ENCODE data around the gene SLC22A17.

Gene SLC22A17

GRCh38 chr14:23307687-23308644 lies 44.7 kb downstream of the SLC22A17 start:
- DNase-seq (ENCODE audit: low spot score) = no peak

- no peak for DNase-seq (ENCODE audit: low spot score)
Observed at GRCh38 chr14:23307146-23307530, 45.5 kb downstream of the SLC22A17 start.

DNA sequence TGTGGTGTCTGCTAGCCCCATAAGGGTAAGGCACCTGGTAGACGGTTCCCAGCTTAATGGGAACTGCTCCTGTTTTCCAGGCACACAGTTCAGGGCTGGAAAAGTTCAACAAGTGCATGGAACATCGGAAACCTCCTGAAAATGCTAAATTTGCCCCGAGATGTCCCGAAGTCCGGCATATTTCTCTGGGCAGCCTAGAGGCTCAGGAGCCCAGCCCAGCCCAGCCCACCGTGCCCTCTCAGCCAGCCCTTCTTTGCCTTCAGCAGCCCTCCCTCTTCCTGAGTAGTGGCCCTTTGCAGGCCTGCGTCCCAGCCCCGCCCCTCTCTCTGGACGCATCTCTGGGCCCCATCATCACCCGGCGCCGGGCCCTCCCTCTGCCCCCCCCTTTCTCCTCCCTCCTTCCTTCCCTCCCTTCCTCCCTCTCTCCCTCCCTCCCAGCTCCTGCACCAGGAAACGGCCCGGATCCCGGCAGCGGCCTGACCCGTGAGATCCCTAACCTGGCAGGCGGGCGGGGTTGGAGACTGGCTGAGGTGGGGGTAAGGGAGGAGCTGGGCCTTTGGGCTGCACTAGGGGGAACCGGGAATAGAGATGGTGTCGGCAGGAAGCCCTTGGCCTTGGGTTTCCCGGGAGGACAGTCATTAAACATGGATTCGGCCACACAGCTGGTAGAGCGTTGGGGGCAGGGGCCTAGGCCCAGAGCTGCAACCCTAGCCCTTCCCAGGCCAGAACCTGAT lies 46.1 kb downstream of the SLC22A17 start, which contains the start of gene BCL2L2:
Gene BCL2L2, plus strand, starts transcription at position 422 of the 734 bp plus-strand sequence. CDS start 935 bp downstream, outside the sequence.
- DNase-seq (ENCODE audit: low spot score) = peak; percentile 83

DNA sequence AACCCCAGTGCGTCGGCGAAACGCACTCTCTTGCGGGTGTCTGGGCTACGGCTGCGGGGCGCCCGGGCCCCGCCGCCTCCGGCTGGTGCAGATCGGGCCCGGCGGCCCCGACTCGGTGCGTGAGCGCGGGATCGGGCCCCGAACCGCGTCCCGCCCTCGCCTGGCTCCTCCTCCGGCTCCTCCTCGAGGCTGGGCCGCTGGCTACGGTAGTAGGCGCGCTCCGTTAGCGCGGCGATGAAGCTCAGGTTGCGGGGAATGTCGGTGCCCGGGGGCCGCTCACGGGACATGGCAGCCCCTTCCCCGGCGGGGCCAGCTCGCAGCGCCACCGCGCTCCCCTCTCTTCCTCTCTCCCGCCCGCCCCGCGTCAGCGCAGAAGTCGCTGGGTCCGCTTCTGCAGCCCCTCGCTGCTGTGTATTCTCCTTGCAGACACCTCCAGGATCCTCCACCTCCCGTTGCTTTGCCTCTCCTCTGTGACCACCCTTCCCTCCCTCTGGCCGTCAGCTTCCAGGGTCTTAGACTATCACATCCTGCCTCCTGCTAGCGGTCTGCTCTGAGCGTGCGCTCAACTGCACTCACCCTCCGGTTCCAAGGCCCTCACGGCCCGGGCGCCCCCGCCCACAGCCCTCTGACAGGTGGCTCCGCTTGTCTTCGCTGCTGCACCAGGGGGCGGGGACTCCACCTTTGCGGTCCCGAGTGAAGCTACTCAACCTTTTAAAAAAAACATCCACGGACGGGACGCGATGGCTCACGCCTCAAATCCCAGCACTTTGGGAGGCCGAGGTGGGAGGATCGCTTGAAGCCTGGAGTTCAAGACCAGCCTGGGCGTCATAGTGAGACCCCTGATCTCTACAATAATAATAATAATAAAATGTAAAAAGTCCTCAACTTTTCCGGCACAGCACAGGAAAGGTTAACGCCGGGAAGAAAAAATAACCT lies 50.1 kb downstream of the SLC22A17 start, which contains the start of gene PPP1R3E:
Gene PPP1R3E, minus strand, starts transcription at position 570 of the 936 bp plus-strand sequence. Its CDS starts 283 bp downstream, at position 287.
- peak; percentile 31 for DNase-seq (ENCODE audit: low spot score)

GRCh38 chr14:23301969-23302289 lies 50.8 kb downstream of the SLC22A17 start:
- DNase-seq (ENCODE audit: low spot score) = no peak

GRCh38 chr14:23301288-23301968 lies 51.3 kb downstream of the SLC22A17 start:
- DNase-seq (ENCODE audit: low spot score) = peak; percentile 97

DNA sequence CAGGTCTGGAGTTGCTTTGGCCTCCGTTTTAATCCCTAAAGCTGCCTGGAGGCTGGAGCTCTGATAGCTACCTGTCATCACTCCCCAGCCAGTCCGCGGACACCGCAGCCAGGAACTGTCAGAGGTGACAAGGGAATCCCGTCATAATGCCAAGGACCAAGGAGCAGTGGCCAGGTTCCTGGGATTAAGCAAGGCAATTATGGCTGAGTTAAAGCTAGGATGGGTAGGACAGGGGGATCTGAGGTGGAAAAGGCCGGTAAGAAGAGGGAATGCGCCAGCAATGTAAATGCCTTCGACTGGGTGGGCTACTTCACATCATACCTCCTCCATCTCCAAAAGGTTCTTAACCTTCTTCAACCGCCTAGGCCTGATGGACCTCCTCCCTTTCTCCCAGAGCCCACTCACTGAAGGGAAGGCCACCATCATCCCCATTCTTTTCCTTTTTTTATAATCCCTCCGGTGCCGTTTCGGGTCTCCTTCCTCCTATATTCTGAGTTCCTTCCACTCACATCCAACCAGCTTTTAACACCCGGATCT lies 51.9 kb downstream of the SLC22A17 start:
- DNase-seq (ENCODE audit: low spot score) = no peak

DNA sequence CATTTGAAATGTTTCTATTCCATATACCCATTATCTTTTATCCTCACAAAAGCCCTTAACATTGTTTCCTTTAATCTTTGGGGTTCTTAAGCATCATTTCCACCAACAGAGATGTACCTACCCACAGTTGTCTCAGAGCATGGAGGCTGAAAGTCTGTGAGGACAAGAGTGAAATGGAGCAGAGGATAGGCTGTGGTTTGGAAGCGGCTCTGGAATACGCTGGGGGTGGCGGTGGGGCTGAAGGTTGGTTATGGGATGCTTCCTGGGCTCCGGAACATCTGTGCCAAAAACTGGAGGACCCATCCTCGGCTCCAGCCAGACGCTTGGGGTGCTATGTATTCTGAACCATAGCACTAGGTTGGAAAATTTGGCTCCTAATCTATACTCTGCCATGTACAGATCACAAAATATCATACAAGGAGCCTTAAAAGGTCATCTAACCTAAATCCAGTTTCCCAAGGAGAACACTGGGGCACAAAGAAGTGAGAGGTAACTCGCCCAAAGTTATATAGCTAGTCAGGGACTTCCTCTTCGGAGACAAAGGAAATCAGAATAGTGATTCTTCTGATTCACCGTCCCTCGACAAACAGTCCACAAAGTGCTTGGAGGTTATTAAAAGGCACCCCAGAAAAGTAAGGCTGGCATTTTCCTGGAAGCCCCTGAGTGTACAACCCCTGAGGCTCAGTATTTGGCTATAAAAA lies 52.6 kb downstream of the SLC22A17 start:
- no peak for DNase-seq (ENCODE audit: low spot score)

DNA sequence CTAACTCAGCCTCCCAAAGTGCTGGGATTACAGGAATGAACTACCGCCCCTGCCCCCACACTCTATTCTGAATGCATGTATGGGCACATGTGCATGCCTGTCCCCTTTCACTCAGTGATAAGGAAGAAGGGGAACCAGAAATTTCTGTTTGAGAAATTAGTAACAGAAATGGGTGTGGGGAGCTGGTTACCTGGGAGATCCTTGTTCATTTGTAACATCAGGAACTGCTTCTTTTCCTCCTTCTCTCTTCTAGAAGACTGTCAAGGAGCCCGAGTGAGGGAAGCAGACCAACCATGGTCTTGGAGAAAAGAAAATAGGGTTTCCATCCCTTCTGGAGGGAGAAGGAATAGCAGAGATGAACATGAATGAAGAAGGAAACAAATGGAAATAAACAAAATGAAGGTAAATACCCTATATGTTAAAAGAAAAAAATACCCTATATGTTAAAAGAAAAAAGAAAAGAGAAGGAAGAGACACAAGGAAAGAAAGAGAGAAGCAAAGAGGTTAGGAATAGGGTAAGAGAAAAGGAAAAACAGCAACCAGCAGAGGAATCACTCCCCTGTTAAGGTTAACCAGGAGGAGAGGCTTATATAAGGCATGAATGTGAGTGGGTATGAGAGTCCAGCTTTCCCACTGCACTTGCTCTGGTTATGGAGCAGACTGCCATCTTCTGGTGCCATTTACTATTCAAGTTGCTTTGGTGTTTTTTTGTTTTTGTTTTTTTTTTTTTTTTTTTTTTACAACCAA lies 53.3 kb downstream of the SLC22A17 start:
- no peak for DNase-seq (ENCODE audit: low spot score)

- DNase-seq (ENCODE audit: low spot score) = no peak
Observed at GRCh38 chr14:23297611-23298277, 54.9 kb downstream of the SLC22A17 start.

- DNase-seq (ENCODE audit: low spot score) = no peak
Observed at GRCh38 chr14:23297096-23297495, 55.6 kb downstream of the SLC22A17 start.
